Embryonic facial prominence (tissue), 1 donor: ENCODE measurements around the gene CLSTN2.

Source experiments
- DNase-seq: peaks from one replicate; pipeline ENCODE4 v3.0.0-alpha.2; 2016; ENCODE audit errors: extremely low spot score

The CLSTN2 gene

DNA sequence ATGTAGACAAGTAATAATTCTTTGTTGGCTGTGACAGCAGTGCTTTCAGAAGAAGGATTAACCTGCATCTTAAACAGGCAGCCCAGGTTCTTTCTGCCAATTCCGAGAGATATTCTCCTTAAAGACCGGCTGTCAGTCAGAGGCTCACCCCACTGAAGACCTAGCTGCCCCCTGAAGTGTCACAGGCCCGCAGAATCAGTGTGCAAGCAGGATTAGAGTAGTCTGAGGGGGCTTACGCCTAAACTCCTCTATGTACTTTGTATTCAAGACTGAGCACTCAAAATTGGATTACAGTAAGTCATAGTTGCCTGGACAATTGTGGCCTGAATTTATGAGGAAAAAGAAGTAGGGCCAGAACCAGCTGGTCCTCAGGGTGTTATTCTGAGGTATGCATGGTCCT is 342.9 kb downstream of the CLSTN2 start:
- DNase-seq, result no peak

DNA sequence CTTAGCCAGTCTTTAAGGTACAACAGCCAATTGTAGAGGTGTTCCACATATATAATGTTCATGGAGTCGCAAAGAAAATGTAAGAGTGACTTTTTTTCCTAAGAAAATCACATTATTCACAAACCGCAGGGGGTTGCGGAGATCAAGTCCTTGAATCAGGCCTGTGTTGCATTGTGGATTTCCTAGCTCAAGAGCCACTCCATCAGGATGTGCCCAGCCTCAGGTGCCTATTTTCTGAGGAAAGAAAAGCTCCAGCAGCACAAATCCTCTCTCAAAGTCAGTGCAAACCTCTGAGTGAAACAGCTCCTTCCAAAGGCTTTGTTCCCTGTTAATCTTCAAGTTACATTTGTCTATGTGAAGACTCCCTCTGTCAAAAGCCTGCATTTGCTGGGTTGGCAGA is 349.4 kb downstream of the CLSTN2 start:
- DNase-seq, result no peak

DNA sequence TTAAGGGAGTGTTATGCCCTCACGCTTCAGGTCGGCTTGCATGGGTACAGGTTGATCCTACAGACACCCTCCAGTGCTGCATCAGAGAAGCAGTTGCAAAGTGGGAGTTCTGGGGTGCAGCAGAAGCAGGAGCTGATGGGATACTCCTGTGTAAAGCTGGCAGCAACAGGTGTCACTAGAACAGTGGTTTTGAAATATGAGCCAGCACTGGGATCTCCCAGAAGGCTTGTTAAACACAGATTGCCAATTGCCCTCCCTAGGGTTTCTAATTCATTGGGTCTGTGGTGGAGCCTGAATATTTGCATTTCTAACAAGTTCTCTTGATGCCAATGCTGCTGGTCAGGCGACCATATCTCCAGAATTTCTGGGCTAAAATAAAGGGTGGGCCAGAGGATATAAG is 350.4 kb downstream of the CLSTN2 start:
- no peak for DNase-seq

DNA sequence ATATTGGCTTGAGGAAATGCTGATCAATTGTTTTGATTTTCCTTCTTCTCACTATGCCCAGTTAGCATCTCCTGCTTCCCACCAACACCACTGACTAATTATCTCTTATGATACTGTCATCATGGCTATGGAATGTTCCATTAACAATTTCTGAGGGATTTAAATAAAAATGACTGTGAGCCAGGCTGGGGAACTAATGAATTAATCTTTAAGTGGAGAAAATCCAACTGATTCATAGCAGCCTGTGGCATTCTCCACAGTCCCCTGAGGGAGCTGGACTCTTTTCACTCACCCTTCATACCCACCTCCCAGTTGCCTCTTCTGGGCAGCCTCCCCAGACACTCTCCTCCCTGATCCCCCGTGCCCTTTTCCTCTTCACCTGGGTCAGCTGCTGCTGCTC is 353.6 kb downstream of the CLSTN2 start:
- DNase-seq, result no peak

DNA sequence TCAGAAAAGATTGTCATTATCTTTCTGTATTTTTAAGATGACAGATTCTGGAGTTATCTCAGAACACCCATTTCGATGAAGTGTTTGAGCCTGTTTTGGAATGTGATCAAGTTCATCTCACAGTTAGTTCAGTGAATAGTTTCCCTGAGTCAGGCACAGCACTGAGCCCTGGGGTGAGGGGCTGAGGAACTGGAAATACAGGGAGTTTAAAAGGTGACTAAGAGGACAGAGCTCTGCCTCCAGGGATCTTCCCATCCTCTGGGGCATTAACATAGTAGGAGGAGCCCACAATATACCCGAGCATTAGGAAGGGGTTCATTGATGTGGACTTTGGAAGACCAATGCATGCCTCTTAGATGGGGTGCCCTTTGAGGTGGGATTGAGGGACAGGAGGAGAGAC is 355.1 kb downstream of the CLSTN2 start:
- DNase-seq, result no peak

DNA sequence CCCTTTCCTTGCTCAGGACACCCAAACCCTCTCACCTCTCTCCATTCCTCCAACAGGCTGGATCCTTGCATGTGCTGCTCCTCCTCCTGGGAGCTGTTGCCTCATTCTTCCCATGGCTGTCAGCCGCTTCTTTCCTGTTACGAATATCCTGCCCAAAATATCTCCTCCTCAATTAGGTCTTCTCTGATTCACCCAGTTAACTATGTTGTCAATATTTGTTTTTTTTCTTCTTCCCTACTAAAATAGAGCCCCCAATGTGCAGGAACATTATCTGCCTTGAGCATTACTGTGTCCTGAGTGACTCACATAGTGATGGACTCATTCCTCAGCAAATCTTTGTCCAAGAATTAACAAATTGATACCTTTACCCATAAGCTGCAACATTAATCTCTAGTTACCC is 357.2 kb downstream of the CLSTN2 start:
- no peak for DNase-seq

DNA sequence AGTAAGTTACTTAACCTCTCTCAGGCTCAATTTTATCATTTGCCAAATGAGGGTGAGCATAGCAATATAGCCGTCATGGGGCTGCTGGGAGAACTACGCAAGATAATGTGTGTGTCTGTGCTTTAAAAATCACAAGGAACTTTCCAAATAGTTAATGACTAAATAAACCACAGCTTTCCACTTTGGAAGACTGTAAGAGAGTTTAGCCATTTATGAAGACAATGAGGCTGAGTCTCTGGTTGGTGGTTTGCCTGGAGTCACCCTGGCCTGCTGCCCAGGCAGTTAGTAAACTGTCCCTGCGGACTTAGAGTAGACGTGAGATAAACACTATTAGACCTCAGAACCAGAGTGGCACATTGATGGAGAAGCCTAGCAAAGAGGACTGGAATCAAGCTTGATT is 357.7 kb downstream of the CLSTN2 start:
- DNase-seq, result no peak

DNA sequence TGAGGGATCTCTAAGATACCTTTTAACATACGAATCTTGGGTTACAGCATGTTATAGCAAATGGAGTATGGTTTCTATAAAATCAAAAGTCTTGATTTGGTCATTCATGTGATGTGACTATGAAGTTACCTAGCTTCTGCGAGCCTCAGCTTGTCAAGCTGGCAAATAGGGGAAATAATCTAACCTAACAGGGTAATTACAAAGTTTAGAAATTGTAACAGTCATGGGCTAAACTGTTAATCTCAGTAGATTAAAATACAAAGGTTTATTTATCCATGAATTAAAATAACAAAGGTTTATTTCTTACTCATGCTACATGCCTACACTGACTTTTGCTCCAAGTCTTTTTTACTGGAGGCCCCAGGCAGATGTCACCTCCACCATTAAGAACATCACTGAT is 359.1 kb downstream of the CLSTN2 start:
- no peak for DNase-seq

DNA sequence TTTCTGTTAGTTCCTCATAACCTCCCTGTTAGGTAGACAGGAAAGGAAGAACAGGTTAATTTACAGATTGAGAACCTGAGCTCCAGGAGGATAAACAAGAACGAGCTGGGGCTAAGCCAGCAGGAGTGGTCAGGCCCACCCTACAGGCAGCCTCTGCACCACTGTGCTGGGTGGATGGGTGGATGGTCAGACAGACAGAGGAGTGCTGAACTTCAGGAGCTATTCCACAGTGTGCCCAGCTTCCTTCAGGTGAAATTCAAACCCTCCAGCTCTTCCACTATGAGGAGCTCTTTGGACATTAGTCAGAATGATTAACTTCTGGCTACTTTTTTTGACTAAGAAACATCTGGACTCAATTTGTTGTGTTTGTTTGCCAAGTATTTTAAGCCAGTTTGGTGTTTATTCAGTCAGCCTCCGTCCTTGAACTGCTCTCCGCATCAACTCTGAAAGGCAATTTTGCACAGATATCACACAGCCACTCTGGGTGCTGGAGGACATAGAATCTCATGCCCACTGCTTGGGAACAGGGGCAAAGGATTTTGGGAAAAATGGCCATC is 361.9 kb downstream of the CLSTN2 start:
- DNase-seq, result peak; percentile 45

DNA sequence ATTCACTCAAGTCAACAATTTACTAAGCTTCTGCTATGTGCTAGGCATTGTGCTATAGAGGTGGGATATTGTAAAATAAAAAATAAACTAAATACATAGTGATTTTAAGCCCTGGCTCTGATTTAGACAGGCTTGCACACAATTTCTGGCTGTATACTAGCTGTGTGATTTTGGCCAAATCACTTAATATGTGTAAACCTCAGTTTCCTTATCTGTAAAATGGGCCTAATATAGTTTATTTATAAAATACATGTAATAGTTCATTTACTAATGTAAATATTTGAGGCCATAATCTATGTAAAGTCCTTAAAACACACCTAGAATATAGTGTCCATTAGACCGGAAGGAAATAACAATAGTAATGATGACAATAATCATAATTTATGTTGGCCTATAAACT is 363.1 kb downstream of the CLSTN2 start:
- DNase-seq, result no peak

DNA sequence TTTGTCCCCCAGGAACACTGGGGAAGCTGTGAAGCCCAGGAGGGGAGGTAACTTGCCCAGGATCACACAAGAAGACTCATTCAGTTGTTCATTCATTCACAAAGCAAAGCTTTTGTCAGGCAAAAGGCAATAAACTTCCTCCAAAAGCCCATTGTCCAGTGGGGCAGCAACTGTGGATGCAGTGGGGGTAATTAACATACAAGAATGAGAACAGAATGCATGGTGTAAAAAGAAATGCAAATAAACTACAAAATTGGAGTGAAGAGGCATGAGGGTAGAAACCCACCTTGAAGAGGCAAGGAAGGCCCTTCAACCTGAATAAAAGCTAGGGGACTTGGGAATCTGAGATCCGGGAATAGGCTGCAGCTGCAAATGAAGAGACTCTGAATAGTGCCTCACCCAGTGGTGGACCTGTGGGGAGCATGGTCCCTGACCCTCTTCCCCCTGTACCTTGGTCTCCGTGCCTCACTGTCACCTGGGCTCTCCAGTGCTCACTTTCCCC is 363.6 kb downstream of the CLSTN2 start:
- no peak for DNase-seq

DNA sequence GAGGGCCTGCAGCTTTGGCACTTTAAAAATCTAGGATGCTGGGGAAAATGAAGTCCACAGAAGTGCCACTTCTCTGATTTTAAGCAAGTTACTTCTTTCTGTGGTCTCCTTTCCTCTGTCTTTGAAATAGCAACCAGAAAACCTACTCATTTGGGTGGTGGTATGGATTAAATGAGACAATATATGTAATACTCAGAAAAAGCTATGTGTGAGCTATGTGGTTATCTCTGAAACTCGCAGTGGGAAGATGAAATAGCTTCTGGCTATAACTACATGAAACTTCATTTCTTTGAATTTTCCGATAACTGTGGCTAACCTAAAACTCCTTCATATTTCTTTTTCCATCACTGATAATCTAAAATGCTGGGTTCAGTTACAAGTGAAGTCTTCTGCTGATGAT is 368.9 kb downstream of the CLSTN2 start:
- no peak for DNase-seq

DNA sequence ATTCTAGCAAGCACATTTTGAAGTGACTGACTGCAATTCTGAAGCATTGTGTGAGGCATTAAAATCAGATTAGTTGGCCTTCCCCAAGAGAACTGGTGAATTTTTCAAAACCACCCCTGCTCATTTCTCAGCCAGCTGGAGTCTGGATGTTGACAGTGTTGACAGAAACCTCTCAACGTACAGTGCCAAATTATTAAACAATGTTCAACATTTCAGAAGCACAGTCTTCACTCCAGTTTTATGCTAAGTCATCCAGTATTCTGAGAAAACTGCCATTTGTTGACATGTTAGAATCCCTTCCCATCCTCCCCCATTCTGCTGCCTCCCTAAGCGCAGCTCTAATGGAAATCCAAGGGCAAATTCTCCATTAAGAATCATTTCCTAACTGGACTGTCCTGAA is 373.6 kb downstream of the CLSTN2 start:
- no peak for DNase-seq

DNA sequence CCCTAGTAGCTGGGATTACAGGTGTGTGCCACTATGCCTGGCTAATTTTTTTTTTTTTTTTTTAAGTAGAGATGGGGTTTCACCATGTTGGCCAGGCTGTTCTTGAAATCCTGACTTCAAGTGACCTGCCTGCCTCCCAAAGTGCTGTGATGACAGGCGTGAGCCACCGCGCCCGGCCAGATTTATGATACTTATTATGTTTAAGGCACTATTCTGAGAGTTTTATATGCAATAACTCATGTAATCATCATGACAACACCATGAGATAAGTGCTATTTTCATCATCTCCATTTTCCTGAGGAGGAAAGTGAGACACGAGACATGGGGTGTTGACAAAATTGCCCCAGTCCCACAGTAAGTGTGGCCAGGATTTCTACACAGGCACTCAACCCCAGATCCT is 376.4 kb downstream of the CLSTN2 start:
- DNase-seq, result no peak

DNA sequence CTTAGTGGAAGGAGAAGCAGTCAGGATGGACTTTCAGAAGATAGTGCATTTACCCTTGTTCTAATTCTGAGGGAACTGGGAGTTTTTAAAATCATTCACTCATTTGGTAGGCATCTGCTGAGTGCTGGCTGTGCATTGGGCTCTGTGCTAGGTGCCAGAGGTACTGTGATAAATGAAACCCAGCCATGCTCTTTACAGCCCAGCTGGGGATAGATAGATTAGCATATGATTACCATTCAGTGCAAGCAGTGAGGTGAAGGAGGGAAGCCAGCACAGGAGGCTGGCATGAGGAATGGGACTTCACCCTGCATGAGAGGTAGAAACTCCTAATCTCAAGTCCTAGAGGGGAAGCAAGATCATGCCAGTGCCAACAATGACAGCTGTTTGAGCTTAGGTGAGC is 381.0 kb downstream of the CLSTN2 start:
- DNase-seq, result no peak

DNA sequence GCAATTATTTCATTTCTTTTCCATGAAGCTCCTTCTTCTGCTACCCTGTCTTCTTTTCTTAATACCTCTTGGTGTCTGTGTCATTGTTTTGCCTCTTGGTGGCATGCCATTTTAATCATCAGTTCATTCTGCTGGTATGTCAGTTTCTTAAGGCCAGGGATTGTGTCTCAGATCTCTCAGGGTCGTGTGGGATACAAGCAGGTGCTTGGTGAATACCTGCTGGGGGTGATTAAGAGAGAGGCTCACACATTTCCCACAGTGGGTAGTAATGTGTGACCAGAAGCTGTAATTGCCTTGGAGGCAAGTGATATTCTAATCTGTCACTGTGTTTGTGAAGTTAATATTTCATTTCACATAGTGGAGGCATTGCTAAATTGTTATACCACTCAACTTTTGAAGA is 381.5 kb downstream of the CLSTN2 start:
- DNase-seq, result no peak

DNA sequence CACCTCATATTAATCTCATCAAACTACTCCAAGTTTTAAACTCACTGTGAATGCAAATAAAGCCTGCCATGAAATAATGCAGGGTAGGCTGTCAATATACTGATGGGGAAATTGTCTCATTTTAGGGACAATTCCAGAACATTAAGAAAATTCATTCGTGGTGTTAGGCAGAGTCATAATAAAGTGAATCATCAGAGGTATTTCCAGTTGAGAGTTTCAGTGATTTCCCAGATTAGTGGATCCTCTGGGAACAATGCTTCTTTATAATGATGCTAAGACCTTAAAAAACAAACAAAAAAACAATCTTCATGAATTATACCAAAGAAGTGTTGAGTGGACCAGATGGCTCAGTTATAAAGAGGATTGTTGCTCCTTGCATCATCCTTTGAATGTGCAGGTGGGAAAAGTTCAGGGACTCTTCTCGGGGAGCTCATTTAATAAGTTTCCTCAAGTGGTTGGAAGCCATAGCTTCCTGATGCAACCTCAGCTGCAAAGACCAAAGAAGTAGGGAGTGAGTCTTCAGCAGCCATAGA is 381.9 kb downstream of the CLSTN2 start:
- no peak for DNase-seq

DNA sequence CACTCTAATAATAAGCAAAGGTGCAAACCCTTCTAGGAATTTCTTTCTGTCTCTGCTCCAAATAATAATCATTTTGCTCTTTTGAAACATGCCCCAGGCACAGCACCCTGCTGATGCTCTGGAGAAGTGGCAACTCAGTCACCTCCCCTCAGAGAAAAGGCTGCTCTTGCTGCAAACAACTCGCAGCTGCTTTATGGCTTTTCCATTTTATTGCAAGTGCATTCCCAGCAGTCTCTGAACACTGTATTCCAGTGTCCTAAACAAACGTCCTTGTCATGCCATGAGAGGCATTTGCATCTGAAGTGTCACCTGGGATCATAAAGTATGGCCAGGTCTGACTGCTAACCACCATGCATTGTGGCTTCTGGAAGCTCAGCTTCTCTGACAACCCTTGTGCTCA is 384.8 kb downstream of the CLSTN2 start:
- no peak for DNase-seq

DNA sequence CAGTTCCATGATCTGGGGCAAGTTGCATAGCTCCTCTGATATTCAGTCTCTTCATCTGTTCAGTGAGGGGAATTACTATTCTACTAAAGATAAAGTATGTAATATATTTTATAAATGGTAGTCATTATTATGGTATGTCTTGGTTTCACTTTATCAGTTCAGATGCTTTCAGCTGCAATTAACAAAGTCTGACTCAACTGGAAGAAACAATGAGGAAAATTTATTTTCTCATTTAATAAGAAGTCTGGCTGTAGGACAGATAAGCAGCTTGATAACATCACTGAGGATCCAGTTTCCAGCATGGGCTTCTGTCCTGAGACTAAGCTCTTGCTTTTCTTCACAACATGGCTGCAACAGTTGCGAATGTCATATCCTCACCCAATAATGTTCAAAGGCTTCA is 388.6 kb downstream of the CLSTN2 start:
- DNase-seq, result no peak

DNA sequence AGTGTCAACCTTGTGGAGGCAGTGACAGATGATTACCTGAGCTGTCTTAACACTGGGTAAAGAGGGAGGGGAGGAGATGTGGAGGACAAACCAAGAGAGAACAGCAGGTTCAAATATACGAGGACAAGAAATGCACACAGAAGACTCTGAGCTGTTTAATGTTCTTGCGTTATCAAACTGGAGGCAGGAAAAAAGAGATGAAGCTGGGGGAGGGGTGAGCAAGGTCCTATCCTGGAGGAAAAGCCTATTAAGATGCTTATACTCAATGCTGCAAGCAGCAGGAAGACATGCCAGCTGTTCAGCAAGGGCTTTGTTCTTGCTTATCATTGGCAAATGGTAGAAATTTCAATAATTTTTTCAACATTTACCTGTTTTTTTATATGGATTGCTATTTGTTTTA is 397.1 kb downstream of the CLSTN2 start:
- no peak for DNase-seq

DNA sequence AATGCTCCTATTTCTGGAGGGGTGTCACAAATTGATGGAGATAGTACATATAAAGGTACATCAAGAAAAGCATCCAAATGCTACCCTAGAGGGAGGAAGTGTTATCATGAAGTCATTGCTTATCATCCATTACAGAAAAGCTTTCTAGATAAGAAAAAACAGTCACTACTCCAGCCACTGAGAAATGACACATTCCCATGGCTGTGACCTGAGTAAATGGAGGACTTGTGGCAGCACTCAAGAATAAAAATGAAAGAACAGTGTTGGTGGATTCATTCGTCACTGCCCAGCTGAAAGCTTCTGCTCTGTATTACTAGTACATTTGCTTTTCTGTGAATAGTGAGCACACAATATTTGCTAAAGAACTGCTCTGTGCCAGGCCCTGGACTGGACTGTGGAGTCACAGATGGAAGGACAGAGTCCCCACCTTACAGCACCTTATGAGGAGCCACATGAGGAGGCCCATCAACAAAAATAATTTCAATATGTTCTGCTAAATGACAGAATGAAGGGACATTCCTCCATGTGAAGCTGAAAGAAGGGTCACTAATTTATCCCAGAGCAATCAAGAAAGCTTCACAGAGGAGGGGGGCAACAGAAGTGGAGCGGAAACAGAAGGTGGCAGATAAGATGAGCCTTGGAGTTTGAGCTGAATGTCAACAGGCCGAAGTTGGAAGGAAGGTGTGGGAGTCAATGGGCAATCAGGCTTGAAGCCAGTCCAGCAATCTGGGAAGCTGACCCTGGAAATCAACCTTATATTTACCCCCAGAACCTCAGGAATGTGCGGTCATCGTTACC is 399.3 kb downstream of the CLSTN2 start:
- DNase-seq, result no peak

DNA sequence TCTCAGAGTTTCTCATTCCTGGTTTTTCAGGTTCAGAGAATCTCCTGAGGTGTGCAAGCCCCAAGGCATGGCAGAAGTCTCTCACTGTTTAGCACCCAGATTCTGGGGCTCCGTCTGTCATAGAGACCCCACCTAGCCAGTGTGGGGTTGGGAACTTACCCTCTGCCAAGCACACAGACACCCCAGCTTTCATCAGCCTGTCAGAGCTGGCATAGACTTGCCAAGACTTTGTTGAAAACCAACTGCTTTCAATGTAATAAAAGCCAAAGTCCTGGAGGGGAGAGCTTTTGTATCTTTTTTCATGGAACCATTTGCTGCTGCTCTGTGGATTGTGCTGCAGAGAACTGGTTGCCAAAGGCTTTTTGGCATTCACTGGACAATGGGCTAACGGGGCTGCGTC is 401.5 kb downstream of the CLSTN2 start:
- DNase-seq, result no peak

DNA sequence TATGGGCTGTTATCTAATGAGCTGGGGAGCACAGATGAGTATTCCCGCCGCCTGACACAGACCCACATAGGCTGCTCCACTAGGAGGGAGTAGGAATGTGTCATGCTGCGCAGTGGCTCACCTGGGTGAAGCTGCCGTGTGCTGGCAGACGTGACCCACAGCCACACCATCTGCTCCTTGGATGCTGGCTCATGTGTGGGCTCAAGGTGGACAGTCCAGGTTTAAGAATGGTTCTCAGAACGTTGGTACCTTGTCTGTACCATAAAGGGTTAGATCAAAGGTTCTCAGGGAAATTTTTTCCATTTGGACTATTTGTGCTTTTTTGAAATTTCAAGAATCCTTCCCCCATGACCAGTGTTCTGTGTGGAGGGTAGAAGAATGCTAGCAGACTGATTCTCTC is 403.9 kb downstream of the CLSTN2 start:
- no peak for DNase-seq
